Measurements from ENCODE around the gene SNX18. TPM values are rescaled to one million over a fixed set of nuclear protein-coding genes. Genes with fewer than 3 reads are reported as not detected.

SNX18 gene
- total RNA-seq, 1 experiment from 2014 or later: 28.0 TPM

- ChIA-PET POLR2A (no interaction called here), CTCF (no interaction called here)
- Mint-ChIP-seq H3K4me3 (ENCODE audit: unreplicated experiment) (no peak overlapping the region), H3K27ac (ENCODE audit: unreplicated experiment) (no peak overlapping the region), H3K36me3 (ENCODE audit: insufficient read depth, unreplicated experiment) (peaks cover 4% of the 10 kb centered on the region), H3K4me1 (ENCODE audit: low read depth, unreplicated experiment) (no peaks in the 10 kb centered on the region), H3K27me3 (ENCODE audit: insufficient read depth, unreplicated experiment) (no peaks in the 10 kb centered on the region), H3K9me3 (ENCODE audit: unreplicated experiment) (no peaks in the 10 kb centered on the region)
- Histone ChIP-seq H3K4me1 (0 out of 2 replicates have a peak, but pooled peaks cover 3% of the 10 kb centered on the region), H3K36me3 (ENCODE audit: control insufficient read depth, insufficient read depth, low read length) (no peaks in the 10 kb centered on the region), H3K9me3 (no peaks in the 10 kb centered on the region), H3K27me3 (replicated peaks; ENCODE audit: control insufficient read depth, insufficient read depth, low read length) (no peaks in the 10 kb centered on the region), H3K4me3 (ENCODE audit: low read depth, low read length) (no peak overlapping the region)
- intact Hi-C loops (cut with micrococcal nuclease; ENCODE audit: unreplicated experiment): no loop called here
- TF ChIP-seq, protein P1, sequence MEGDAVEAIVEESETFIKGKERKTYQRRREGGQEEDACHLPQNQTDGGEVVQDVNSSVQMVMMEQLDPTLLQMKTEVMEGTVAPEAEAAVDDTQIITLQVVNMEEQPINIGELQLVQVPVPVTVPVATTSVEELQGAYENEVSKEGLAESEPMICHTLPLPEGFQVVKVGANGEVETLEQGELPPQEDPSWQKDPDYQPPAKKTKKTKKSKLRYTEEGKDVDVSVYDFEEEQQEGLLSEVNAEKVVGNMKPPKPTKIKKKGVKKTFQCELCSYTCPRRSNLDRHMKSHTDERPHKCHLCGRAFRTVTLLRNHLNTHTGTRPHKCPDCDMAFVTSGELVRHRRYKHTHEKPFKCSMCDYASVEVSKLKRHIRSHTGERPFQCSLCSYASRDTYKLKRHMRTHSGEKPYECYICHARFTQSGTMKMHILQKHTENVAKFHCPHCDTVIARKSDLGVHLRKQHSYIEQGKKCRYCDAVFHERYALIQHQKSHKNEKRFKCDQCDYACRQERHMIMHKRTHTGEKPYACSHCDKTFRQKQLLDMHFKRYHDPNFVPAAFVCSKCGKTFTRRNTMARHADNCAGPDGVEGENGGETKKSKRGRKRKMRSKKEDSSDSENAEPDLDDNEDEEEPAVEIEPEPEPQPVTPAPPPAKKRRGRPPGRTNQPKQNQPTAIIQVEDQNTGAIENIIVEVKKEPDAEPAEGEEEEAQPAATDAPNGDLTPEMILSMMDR (IDR thresholded peaks at IDR 0.05; ENCODE audit: insufficient read depth in 1 of 2, low read depth in 1 of 2, low read length in 1 of 2, severe bottlenecking in 1 of 2, unreplicated experiment in 1 of 2): no peak
- DNase-seq: no peak
- BruUV-seq (replicated peaks): no TSS peak
Measured at GRCh38 chr5:54525692-54526091, 8.1 kb downstream of the SNX18 start.

- POLR2A ChIA-PET: no interaction called here
- intact Hi-C loops (cut with micrococcal nuclease; ENCODE audit: unreplicated experiment): no loop called here
- H3K9me3 ChIP-seq: no peaks in the 10 kb centered on the region
Measured at GRCh38 chr5:54526604-54527288, 9.2 kb downstream of the SNX18 start.

DNA sequence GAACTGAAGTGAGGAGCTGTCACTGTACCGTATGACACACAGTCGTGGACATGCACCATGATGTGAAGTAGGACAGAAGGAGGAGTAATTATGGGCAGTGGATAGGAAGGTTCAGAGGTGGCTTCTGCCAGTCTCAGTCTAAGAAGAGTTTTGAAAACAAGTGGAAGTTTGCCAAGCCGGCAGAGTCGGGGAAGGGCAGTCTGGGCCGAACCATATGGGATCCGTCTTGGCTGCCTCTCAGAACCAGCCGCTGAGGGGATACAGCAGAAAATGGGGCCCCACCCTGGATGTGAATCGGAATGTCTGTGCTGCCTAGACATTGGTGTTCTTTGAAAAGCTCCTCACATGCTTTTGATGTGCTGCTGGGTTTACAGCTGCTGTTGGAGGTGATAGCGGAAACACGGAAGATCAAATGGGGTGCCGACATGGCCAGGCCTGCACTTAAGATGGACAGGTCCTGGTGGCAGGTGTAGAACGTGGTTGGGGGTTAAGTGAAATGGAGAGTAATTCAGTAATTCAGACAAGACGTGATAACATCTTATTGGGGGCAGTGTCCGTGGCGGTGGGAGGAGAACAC lies 11.2 kb downstream of the SNX18 start:
- Histone ChIP-seq H3K27me3 (replicated peaks; ENCODE audit: control insufficient read depth, insufficient read depth, low read length) (no peaks in the 10 kb centered on the region), H3K9me3 (no peaks in the 10 kb centered on the region), H3K4me1 (no peaks in the 10 kb centered on the region), H3K4me3 (ENCODE audit: low read depth, low read length) (no peak overlapping the region), H3K36me3 (ENCODE audit: control insufficient read depth, insufficient read depth, low read length) (no peaks in the 10 kb centered on the region)
- Mint-ChIP-seq H3K27ac (ENCODE audit: unreplicated experiment) (no peak overlapping the region), H3K36me3 (ENCODE audit: insufficient read depth, unreplicated experiment) (peaks cover 4% of the 10 kb centered on the region), H3K4me1 (ENCODE audit: low read depth, unreplicated experiment) (peaks cover 4% of the 10 kb centered on the region), H3K9me3 (ENCODE audit: unreplicated experiment) (no peaks in the 10 kb centered on the region), H3K27me3 (ENCODE audit: insufficient read depth, unreplicated experiment) (no peaks in the 10 kb centered on the region), H3K4me3 (ENCODE audit: unreplicated experiment) (no peak overlapping the region)
- TF ChIP-seq, protein P1 (IDR thresholded peaks at IDR 0.05; ENCODE audit: insufficient read depth in 1 of 2, low read depth in 1 of 2, low read length in 1 of 2, severe bottlenecking in 1 of 2, unreplicated experiment in 1 of 2): no peak
- no peak for DNase-seq
- POLR2A ChIA-PET: no interaction called here
- intact Hi-C loops (cut with micrococcal nuclease; ENCODE audit: unreplicated experiment): no loop called here
- BruUV-seq (replicated peaks): no TSS peak
- CTCF ChIA-PET: no interaction called here

More at GRCh38 chr5:54526604-54527288, 9.2 kb downstream of the SNX18 start:
- H3K36me3 Mint-ChIP-seq (ENCODE audit: insufficient read depth, unreplicated experiment): peaks cover 4% of the 10 kb centered on the region
- no TSS peak for BruUV-seq (replicated peaks)
- H3K4me3 Mint-ChIP-seq (ENCODE audit: unreplicated experiment): no peak overlapping the region
- H3K36me3 ChIP-seq (ENCODE audit: control insufficient read depth, insufficient read depth, low read length): no peaks in the 10 kb centered on the region
- no peaks in the 10 kb centered on the region for H3K4me1 ChIP-seq
- no peak overlapping the region for H3K27ac Mint-ChIP-seq (ENCODE audit: unreplicated experiment)
- H3K4me3 ChIP-seq (ENCODE audit: low read depth, low read length): no peak overlapping the region
- TF ChIP-seq, protein P1 (IDR thresholded peaks at IDR 0.05; ENCODE audit: insufficient read depth in 1 of 2, low read depth in 1 of 2, low read length in 1 of 2, severe bottlenecking in 1 of 2, unreplicated experiment in 1 of 2): no peak
- no peaks in the 10 kb centered on the region for H3K4me1 Mint-ChIP-seq (ENCODE audit: low read depth, unreplicated experiment)
- no peaks in the 10 kb centered on the region for H3K9me3 Mint-ChIP-seq (ENCODE audit: unreplicated experiment)
- no peak for DNase-seq
- no peaks in the 10 kb centered on the region for H3K27me3 ChIP-seq (replicated peaks; ENCODE audit: control insufficient read depth, insufficient read depth, low read length)
- no peaks in the 10 kb centered on the region for H3K27me3 Mint-ChIP-seq (ENCODE audit: insufficient read depth, unreplicated experiment)
- CTCF ChIA-PET: no interaction called here
